Cardiac muscle cell (in vitro differentiated cells and primary cell): ENCODE measurements around the gene FOXK1. TPM values are rescaled to one million over a fixed set of nuclear protein-coding genes. Genes with fewer than 3 reads are reported as not detected.
A peak's percentile ranks its signal among the peaks of the same experiment; 100 is the strongest.

Experiments used
- DNase-seq, 2 donors: peaks; one replicate each; pipeline versions ENCODE4 v3.0.0 to v3.0.0-alpha.2; 2010 to 2017; ENCODE audit warnings: low read depth in 1 of 2, low spot score in 1 of 2
- H3K27ac ChIP-seq: fragments of 200-600 bp; sonication (generic); 2 replicates; pipeline ENCODE4 v1.5.1; 2016
- H3K27me3 ChIP-seq: fragments of 200-600 bp; sonication (generic); 2 replicates; pipeline ENCODE4 v1.6.0; 2016; ENCODE audit warnings: control low read depth
- H3K36me3 ChIP-seq: fragments of 200-600 bp; sonication (generic); 2 replicates; pipeline ENCODE4 v1.5.1; 2016; ENCODE audit warnings: control low read depth
- H3K4me1 ChIP-seq: fragments of 200-600 bp; sonication (generic); 2 replicates; pipeline ENCODE4 v1.8.1; 2017; ENCODE audit warnings: low read depth, mild to moderate bottlenecking, mixed run types
- H3K4me3 ChIP-seq: fragments of 200-600 bp; sonication (generic); 2 replicates; pipeline ENCODE4 v1.5.1; 2016; ENCODE audit warnings: mild to moderate bottlenecking
- H3K9me3 ChIP-seq: fragments of 200-600 bp; sonication (generic); 2 replicates; pipeline ENCODE4 v1.5.1; 2017; ENCODE audit warnings: low read depth, mild to moderate bottlenecking, control low read depth
- polyA plus RNA-seq: library from polyadenylated mRNA; unstranded; fragments of >200 nt; fragmentation: Nextera tagmentation; extraction: Ambion mirVana; gene quantifications from 2 replicates; pipeline ENCODE4 v1.2.1, GENCODE V29; 2016
- total RNA-seq: library from RNA; depleted of rRNA; stranded (reverse); fragments of >200 nt; gene quantifications from 2 replicates; pipeline ENCODE4 v1.2.3, GENCODE V29; 2016
- TF ChIP-seq, protein P1 (sequence below): IDR thresholded peaks from 2 replicates; pipeline ENCODE4 v1.5.1; 2012; ENCODE audit warnings: low read depth, mild to moderate bottlenecking, low read length

Gene FOXK1
- total and polyA plus RNA-seq, 2 experiments from 2014 or later = 8.7 to 55.0 TPM

DNA sequence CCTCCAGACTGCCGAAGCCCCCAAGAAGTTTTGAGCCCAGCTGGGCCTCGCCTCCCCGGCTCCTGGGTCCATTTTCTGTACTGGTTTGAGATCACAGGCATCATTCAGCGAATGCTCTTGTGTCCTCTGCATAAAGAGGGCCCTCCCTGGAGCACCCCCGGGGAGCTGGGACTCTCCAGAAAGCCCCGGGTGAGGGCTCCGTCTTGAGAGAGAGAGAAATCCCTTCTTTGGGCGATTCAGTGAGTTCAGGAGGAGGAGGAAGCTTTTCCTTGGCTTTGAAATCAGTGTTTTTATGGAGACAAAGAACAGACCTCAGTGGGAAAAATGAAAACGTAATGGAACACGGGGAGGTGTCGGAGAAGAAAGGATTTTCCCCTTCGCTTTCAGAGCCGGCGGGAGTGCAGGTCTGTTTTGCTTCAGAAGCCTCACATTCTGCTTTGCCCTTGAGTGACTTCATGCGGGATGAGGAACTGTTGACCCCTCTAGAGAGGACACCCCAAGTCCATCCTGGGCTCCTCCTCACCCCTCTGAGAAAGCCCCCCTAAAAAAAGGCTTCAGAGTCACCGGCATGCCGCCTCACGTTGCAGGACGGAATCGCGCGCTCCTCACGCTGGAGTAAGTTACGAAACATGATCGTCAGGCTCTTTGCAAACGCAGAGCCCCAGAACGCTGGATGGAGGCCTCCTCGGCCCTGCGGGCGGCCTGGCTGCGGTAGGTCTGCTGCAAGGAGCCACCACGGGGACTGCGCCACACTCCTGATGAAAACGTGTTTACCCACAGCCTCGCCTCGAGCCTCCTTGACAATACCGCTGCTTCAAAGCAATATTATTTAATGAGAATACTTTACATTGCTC lies 84.8 kb downstream of the FOXK1 start:
- Histone ChIP-seq H3K4me3 (no peak overlapping the region), H3K4me1 (no peaks in the 10 kb centered on the region), H3K9me3 (no peaks in the 10 kb centered on the region), H3K27ac (peak overlapping the region; percentile 34), H3K36me3 (peaks cover 17% of the 10 kb centered on the region), H3K27me3 (no peaks in the 10 kb centered on the region)
- DNase-seq = no peak
- TF ChIP-seq, protein P1, sequence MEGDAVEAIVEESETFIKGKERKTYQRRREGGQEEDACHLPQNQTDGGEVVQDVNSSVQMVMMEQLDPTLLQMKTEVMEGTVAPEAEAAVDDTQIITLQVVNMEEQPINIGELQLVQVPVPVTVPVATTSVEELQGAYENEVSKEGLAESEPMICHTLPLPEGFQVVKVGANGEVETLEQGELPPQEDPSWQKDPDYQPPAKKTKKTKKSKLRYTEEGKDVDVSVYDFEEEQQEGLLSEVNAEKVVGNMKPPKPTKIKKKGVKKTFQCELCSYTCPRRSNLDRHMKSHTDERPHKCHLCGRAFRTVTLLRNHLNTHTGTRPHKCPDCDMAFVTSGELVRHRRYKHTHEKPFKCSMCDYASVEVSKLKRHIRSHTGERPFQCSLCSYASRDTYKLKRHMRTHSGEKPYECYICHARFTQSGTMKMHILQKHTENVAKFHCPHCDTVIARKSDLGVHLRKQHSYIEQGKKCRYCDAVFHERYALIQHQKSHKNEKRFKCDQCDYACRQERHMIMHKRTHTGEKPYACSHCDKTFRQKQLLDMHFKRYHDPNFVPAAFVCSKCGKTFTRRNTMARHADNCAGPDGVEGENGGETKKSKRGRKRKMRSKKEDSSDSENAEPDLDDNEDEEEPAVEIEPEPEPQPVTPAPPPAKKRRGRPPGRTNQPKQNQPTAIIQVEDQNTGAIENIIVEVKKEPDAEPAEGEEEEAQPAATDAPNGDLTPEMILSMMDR = no peak

- Histone ChIP-seq H3K27me3 (no peaks in the 10 kb centered on the region), H3K4me1 (no peaks in the 10 kb centered on the region), H3K9me3 (no peaks in the 10 kb centered on the region), H3K27ac (peak overlapping the region; percentile 5), H3K36me3 (no peaks in the 10 kb centered on the region), H3K4me3 (no peak overlapping the region)
- no peak for DNase-seq
- TF ChIP-seq, protein P1 = no peak
Observed at GRCh38 chr7:4768597-4769569, 86.8 kb downstream of the FOXK1 start.

DNA sequence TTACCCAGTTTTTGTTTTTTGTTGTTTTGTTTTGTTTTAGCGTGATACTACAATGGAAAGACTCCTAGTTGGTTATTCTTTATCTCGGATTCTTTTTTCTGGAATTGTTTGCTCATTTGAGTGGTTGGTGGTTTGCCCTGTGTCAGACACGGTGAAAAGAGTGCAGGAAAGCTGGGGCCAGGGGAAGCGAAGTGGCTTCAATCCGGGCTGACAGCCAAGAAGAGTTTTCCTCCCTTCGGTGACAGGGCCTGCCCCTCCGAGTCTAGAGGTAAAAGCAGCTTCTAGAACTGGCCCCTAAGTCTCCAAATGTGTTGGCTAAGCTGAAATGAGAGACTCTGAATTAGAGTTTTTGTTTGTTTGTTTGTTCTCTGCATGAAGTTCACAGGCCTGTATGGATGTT lies 87.7 kb downstream of the FOXK1 start:
- no peak overlapping the region for H3K27ac ChIP-seq
- peak in 1 of 2 donors; percentile 60 for DNase-seq
- no peak overlapping the region for H3K4me3 ChIP-seq
- no peaks in the 10 kb centered on the region for H3K36me3 ChIP-seq
- TF ChIP-seq, protein P1 = no peak
- no peaks in the 10 kb centered on the region for H3K4me1 ChIP-seq
- no peaks in the 10 kb centered on the region for H3K9me3 ChIP-seq
- H3K27me3 ChIP-seq = no peaks in the 10 kb centered on the region

GRCh38 chr7:4770886-4771285 lies 88.8 kb downstream of the FOXK1 start:
- TF ChIP-seq, protein P1 = no peak
- Histone ChIP-seq H3K4me3 (no peak overlapping the region), H3K36me3 (no peaks in the 10 kb centered on the region), H3K4me1 (no peaks in the 10 kb centered on the region), H3K27me3 (no peaks in the 10 kb centered on the region), H3K27ac (no peak overlapping the region), H3K9me3 (no peaks in the 10 kb centered on the region)
- no peak for DNase-seq

GRCh38 chr7:4771737-4772136 lies 89.6 kb downstream of the FOXK1 start:
- Histone ChIP-seq H3K27ac (no peak overlapping the region), H3K9me3 (no peaks in the 10 kb centered on the region), H3K36me3 (no peaks in the 10 kb centered on the region), H3K4me1 (no peaks in the 10 kb centered on the region), H3K27me3 (no peaks in the 10 kb centered on the region), H3K4me3 (no peak overlapping the region)
- TF ChIP-seq, protein P1 = no peak
- no peak for DNase-seq
